ENCODE results near the gene IGSF8.

IGSF8 gene

DNA sequence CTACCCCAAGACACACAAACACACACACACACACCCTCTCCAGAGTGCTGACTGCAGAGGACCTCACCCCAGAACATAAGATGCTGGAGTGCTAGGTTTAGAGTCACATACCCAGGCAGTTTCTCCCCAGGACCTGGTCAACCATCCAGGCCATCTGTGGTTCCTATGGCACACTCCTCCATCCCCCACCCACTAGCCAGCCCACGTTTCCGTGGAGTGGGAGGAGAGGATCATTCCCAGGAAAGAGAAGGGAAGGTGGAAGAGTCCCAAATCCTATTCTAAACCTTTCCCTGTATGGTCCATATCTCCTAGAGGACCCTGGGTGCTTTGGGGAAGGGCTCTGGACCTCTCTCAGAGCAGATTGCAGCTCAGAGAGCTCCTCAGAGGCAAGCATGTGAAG lies 15.9 kb downstream of the IGSF8 start:
- TF ChIP-seq, protein P1, sequence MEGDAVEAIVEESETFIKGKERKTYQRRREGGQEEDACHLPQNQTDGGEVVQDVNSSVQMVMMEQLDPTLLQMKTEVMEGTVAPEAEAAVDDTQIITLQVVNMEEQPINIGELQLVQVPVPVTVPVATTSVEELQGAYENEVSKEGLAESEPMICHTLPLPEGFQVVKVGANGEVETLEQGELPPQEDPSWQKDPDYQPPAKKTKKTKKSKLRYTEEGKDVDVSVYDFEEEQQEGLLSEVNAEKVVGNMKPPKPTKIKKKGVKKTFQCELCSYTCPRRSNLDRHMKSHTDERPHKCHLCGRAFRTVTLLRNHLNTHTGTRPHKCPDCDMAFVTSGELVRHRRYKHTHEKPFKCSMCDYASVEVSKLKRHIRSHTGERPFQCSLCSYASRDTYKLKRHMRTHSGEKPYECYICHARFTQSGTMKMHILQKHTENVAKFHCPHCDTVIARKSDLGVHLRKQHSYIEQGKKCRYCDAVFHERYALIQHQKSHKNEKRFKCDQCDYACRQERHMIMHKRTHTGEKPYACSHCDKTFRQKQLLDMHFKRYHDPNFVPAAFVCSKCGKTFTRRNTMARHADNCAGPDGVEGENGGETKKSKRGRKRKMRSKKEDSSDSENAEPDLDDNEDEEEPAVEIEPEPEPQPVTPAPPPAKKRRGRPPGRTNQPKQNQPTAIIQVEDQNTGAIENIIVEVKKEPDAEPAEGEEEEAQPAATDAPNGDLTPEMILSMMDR (IDR thresholded peaks at IDR 0.05; ENCODE audit: borderline replicate concordance, insufficient read depth, low read depth, low read length) = no peak
- H3K4me3 ChIP-seq (ENCODE audit: low read depth, low read length) = no peak overlapping the region

DNA sequence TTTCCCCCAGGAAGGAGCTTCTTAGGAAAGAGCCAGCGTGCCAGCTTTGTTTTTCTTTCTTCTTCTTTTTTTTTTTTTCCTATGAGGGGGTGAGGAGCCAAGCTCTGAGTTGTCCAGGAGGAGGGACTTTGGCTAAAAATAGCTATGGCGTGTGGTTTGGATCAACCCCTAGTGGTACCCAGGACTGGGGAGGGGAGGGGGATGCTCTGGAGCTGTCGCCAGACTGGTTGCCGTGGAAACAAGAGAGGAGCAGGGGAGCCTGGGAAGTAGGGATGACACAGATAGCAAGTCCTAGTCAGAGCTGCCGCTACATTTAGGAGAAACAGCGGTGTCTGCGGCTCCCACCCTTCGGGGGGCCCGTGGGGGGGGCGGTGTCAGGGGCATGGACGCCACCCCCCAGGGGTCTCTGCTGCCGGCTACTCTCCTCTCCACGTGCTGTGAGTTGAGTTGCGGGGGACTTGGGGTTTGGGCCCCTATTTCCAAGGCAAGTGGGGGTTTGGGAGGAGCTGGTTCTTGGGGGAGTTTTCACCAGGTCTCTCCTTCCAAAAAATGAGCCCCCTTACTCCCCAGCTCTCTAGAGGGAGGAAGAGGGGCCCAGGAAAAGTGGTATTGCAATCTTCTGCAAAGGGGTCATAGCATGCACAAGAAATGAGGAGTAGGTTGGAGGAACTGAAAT lies 17.0 kb downstream of the IGSF8 start, which contains the start of gene KCNJ9:
Gene KCNJ9, plus strand, starts transcription at position 278 of the 676 bp plus-strand sequence. CDS start 2,493 bp downstream, outside the sequence.
- no peak within 1 kb of the TSS for H3K4me3 ChIP-seq (ENCODE audit: low read depth, low read length)
- TF ChIP-seq, protein P1 (IDR thresholded peaks at IDR 0.05; ENCODE audit: borderline replicate concordance, insufficient read depth, low read depth, low read length) = no peak

DNA sequence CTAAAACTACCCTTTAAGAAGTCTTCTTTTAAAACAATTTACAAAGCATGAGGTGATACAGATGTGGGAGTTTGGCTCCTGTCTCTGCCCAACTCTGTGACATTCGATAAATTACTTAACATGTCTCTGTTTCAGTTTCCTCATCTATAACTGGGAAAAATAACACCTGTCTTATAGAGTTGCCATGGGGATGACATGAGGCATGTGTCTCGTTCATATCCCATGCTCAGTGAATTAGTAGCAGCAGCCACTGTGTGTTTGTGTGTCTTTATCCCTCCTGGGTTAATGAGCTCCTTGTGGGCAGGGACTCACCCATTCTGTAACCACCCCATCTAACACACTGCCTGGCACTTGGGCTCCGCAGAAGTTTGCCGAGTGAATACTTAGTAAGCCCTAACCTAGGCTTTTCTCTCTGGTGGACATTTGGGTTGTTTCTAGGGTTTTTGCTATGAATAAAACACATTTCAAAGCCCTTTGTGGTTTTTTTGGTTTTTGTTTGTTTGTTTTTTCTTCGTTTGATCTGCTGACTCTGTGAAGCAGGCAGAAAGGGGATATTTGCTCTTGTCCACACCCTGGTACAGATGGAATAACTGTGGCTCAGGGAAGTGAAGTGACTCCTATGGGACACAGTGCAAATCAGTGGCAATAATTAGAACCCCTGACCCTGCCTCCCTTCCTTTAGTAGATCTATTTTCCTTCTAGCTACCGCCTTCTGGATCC lies 17.9 kb downstream of the IGSF8 start:
- no peak overlapping the region for H3K4me3 ChIP-seq (ENCODE audit: low read depth, low read length)
- TF ChIP-seq, protein P1 (IDR thresholded peaks at IDR 0.05; ENCODE audit: borderline replicate concordance, insufficient read depth, low read depth, low read length) = no peak

DNA sequence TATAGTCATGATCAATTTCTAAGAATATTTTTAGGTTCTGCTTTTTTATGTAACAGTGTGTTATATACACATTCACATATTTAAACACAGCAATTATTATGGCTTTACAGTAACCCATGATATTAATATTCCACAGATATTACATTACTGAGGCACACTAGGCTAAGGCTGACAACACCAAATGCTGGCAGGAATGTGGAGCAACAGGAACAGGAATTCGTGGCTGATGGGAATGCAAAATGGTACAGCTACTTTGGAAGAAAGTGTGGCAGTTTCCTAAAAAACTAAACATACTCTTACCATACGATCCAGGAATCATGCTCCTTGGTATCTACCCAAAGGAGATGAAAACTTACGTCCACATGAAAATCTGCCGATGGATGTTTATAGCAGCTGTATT lies 19.0 kb downstream of the IGSF8 start:
- no peak overlapping the region for H3K4me3 ChIP-seq (ENCODE audit: low read depth, low read length)
- TF ChIP-seq, protein P1 (IDR thresholded peaks at IDR 0.05; ENCODE audit: borderline replicate concordance, insufficient read depth, low read depth, low read length) = no peak

DNA sequence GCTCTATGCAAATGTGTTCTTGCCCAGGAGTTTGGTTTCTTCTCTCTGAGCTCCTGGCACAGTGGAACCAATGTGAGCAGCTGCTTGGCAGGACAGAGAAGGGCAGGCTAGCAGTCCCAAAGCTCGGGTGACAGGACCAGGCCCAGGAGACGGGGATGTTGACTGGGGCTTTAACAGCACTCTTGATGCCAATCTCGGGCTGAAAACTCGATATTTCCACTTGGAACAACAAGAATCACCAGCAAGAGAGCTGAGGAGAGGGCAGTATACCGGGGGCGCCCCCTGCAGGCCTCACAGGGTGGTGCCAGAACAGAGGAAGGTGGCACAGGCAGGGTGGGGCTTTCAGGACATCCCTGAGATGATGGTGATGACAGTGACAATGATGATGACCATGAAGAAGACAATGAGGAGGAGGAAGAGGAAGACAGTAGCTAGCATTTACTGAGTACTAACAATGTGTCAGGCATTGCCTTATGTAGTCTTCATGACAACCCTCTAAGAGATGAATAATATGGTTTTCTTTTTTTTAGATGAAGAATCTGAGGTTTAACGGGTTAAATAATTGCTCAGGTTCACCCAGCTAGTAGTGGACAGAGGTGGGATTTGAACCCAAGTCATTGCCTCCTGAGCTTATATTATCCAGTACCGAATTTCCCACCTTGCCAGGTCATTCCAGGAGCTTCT lies 19.8 kb downstream of the IGSF8 start:
- no peak overlapping the region for H3K4me3 ChIP-seq (ENCODE audit: low read depth, low read length)
- TF ChIP-seq, protein P1 (IDR thresholded peaks at IDR 0.05; ENCODE audit: borderline replicate concordance, insufficient read depth, low read depth, low read length) = peak; percentile 93

DNA sequence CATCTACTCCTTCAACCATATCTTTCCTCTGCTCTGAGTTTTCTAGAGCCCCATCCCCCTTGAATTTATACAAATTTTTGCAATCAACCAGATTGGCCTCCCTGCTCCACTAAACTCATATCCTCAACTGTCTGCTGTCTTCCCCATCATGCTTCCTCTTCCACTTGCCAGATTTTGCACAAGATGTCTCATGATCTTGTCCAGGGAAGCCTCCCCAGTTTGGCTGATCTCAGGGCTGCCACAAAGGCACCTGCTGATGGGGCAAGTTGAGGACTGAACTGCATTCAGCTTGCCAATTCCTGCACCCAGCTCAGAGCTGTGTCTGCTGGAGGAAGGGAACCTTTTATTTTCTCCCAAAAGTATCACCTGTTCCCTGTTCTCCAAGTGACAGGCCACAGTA lies 20.9 kb downstream of the IGSF8 start:
- TF ChIP-seq, protein P1 (IDR thresholded peaks at IDR 0.05; ENCODE audit: borderline replicate concordance, insufficient read depth, low read depth, low read length) = no peak
- H3K4me3 ChIP-seq (ENCODE audit: low read depth, low read length) = no peak overlapping the region
